GM12878 (cell line): Measurements from ENCODE around the gene ANAPC16. TPM values are rescaled to one million over a fixed set of nuclear protein-coding genes. Genes with fewer than 3 reads are reported as not detected.

Source experiments
- ATAC-seq: fragments of 200-7000 bp; cut with Tn5 transposase; 3 replicates; pipeline ENCODE4 v1.9.1; 2020; ENCODE audit warnings: mild to moderate bottlenecking, moderate library complexity
- BruUV-seq: library from RNA; stranded (reverse); fragments of 400-500 nt; replicated peaks from 2 replicates; lab custom pipeline; 2021; lab: Mats Ljungman, UMichigan
- CTCF ChIA-PET: fragments of 300-600 bp; sonication (Branson Sonifier 250); formaldehyde crosslinking; extraction: SDS; loops from one replicate; lab custom pipeline; 2021; ENCODE audit warnings: inconsistent platforms; lab: Yijun Ruan, JAX
- POLR2A ChIA-PET: fragments of 350-600 bp; formaldehyde crosslinking; extraction: SDS; loops from one replicate; lab custom pipeline; 2021; ENCODE audit warnings: inconsistent platforms; lab: Charles Lee
- RAD21 ChIA-PET: fragments of 300-600 bp; sonication (Branson Sonifier 250); formaldehyde crosslinking; loops from one replicate; lab custom pipeline; 2023; ENCODE audit warnings: antibody characterized with exemption; ENCODE audit not compliant: unreplicated experiment; lab: Charles Lee
- SMC1A ChIA-PET: fragments of 300-600 bp; sonication (Branson Sonifier 250); formaldehyde crosslinking; loops from one replicate; lab custom pipeline; 2023; ENCODE audit not compliant: unreplicated experiment, uncharacterized antibody; lab: Charles Lee
- DNase-seq: peaks from one replicate; pipeline ENCODE4 v3.0.0-alpha.2; 2011; ENCODE audit warnings: low read depth, low spot score
- FAIRE-seq: peaks from 3 replicates; lab custom pipeline; 2011; peaks lifted over from hg19 to GRCh38; lab: Jason Lieb, UNC
- H2AFZ ChIP-seq: 2 replicates; pipeline ENCODE4 v1.6.0; 2011; ENCODE audit warnings: low read depth, low read length, control low read depth; ENCODE audit not compliant: control insufficient read depth
- H3K27ac ChIP-seq: 2 replicates; pipeline ENCODE4 v1.5.1; 2011; ENCODE audit warnings: control low read depth; ENCODE audit not compliant: control insufficient read depth, insufficient read depth
- H3K27me3 ChIP-seq, 2 experiments: replicated peaks in 1 of 2; 2 replicates each; pipeline versions ENCODE4 v1.6.0 to v1.6.1; 2011; ENCODE audit warnings: low read length in 1 of 2; ENCODE audit not compliant: control insufficient read depth in 2 of 2, insufficient read depth in 2 of 2
- H3K36me3 ChIP-seq, 2 experiments: 2 replicates each; pipeline ENCODE4 v1.5.1; 2011; ENCODE audit warnings: low read length in 1 of 2; ENCODE audit not compliant: control insufficient read depth in 2 of 2, insufficient read depth in 2 of 2
- H3K4me1 ChIP-seq: 2 replicates; pipeline ENCODE4 v1.6.1; 2011; ENCODE audit warnings: mild to moderate bottlenecking, low read length, moderate library complexity, mixed read lengths; ENCODE audit not compliant: control insufficient read depth, insufficient read depth
- H3K4me2 ChIP-seq: 2 replicates; pipeline ENCODE4 v1.6.0; 2011; ENCODE audit warnings: control low read depth; ENCODE audit not compliant: control insufficient read depth, insufficient read depth
- H3K4me3 ChIP-seq: fragments of 200-600 bp; sonication (generic); 2 replicates; pipeline ENCODE4 v1.5.1; 2016
- H3K79me2 ChIP-seq: 2 replicates; pipeline ENCODE4 v1.6.0; 2011; ENCODE audit warnings: low read length; ENCODE audit not compliant: control insufficient read depth, insufficient read depth
- H3K9ac ChIP-seq: 2 replicates; pipeline ENCODE4 v1.8.0; 2011; ENCODE audit warnings: low read length, control low read depth, mixed read lengths; ENCODE audit not compliant: control insufficient read depth, insufficient read depth
- H3K9me3 ChIP-seq: replicated peaks from 3 replicates; pipeline ENCODE4 v1.5.1; 2011; ENCODE audit warnings: mild to moderate bottlenecking, low read length; ENCODE audit not compliant: control insufficient read depth, insufficient read depth
- H4K20me1 ChIP-seq: 2 replicates; pipeline ENCODE4 v1.6.0; 2011; ENCODE audit not compliant: control insufficient read depth, insufficient read depth
- BCLAF1 ChIP-seq: fragments of 450-650 bp; IDR thresholded peaks from 2 replicates; pipeline ENCODE4 v1.6.1; 2017; ENCODE audit warnings: antibody characterized with exemption, mild to moderate bottlenecking, moderate library complexity
- GABPA ChIP-seq: IDR thresholded peaks from 2 replicates; pipeline ENCODE4 v1.6.1; 2014; ENCODE audit warnings: antibody characterized with exemption, low read depth, mild to moderate bottlenecking, inconsistent platforms
- IKZF2 ChIP-seq, 2 experiments: fragments of 450-650 bp; IDR thresholded peaks; 2 replicates each; pipeline ENCODE4 v1.6.1; 2017; ENCODE audit warnings: mild to moderate bottlenecking in 2 of 2, moderate library complexity in 2 of 2
- MLLT1 ChIP-seq: fragments of 450-650 bp; IDR thresholded peaks from 2 replicates; pipeline ENCODE4 v1.6.1; 2016; ENCODE audit warnings: mild to moderate bottlenecking
- ZNF207 ChIP-seq: fragments of 450-650 bp; IDR thresholded peaks from 2 replicates; pipeline ENCODE4 v1.6.1; 2014; ENCODE audit warnings: antibody characterized with exemption, mild to moderate bottlenecking, borderline replicate concordance
- ZNF384 ChIP-seq: IDR thresholded peaks from 2 replicates; pipeline ENCODE4 v1.6.1; 2012; ENCODE audit warnings: low read depth, mild to moderate bottlenecking, low read length, improper control_type of control experiment, borderline replicate concordance
- WGBS: methylation state at CpG from one replicate; pipeline ENCODE4 v1.1.6; 2016; ENCODE audit warnings: low lambda C conversion rate; ENCODE audit not compliant: insufficient replicate concordance, insufficient coverage; ENCODE audit errors: missing lambda C conversion rate; 5-methylcytosine and 5-hydroxymethylcytosine counted together
- in situ Hi-C: fragments of 300-500 bp; cut with MboI; formaldehyde crosslinking; loops from 9 replicates; pipeline ENCODE4 v1.14.3; 2018; ENCODE audit warnings: mixed read lengths
- intact Hi-C: fragments of 100-400 bp; cut with micrococcal nuclease; formaldehyde crosslinking; loops from one replicate; pipeline ENCODE4 v1.14.2; 2022; ENCODE audit not compliant: unreplicated experiment
- polyA plus RNA-seq, 11 experiments: library from polyadenylated mRNA; depleted of rRNA in 4 of 11; unstranded in 6 of 11; stranded (reverse) in 5 of 11; fragments of >200 nt; fragmentation: Nextera tagmentation in 4 of 11; fragmentation: Illumina TruSeq in 1 of 11; extraction: Ambion mirVana in 4 of 11; extraction: Trizol in 1 of 11; gene quantifications; 1 replicate in 1 of 11; 2 replicates in 10 of 11; pipeline versions ENCODE4 v1.2.1 to v1.2.3, GENCODE V29; 2011 to 2016; ENCODE audit warnings: inconsistent platforms in 2 of 11, missing spikeins in 2 of 11, low read depth in 1 of 11
- total RNA-seq, 4 experiments: library from RNA; depleted of rRNA in 3 of 4; stranded (reverse); fragments of >200 nt in 3 of 4; fragmentation: Illumina TruSeq in 1 of 4; extraction: Trizol in 1 of 4; gene quantifications; 2 replicates each; pipeline versions ENCODE4 v1.2.1 to v1.2.3, GENCODE V29; 2013 to 2021

Gene ANAPC16
- total and polyA plus RNA-seq, 10 of the 15 experiments (the other 5 are each of a cell fraction or from before 2014, with no cell fraction given): 66.9 to 208 (median 134) TPM

- WGBS: 98% methylated on average over 4 of the region's 4 CpGs
- CTCF ChIA-PET: no interaction called here
- Histone ChIP-seq H3K9ac (no peak overlapping the region), H3K9me3 (no peaks in the 10 kb centered on the region; the same call in 2 of the 3 replicates), H3K4me2 (no peak overlapping the region), H3K27ac (no peak overlapping the region), H3K36me3 (no peaks in the 10 kb centered on the region; a peak in 1 of 4 replicates), H3K79me2 (no peaks in the 10 kb centered on the region), H3K27me3 (no peaks in the 10 kb centered on the region), H3K4me3 (no peak overlapping the region), H2AFZ (no peak overlapping the region), H4K20me1 (no peaks in the 10 kb centered on the region), H3K4me1 (peaks cover 29% of the 10 kb centered on the region)
- DNase-seq: no peak
- BruUV-seq: no TSS peak
- no peak for FAIRE-seq
- in situ Hi-C loops (no loop called here), intact Hi-C loops (loop anchor here (5.0 kb wide), 1 partner anchor 47 kb away; the partner anchor contains the start of genes ANAPC16 and ASCC1)
- no peak for ATAC-seq
- TF ChIP-seq IKZF2 (IDR thresholded peaks at IDR 0.05) (no peak), GABPA (no peak), ZNF207 (no peak), BCLAF1 (no peak), ZNF384 (no peak), MLLT1 (no peak)
- RAD21 ChIA-PET: no interaction called here
- SMC1A ChIA-PET: no interaction called here
- POLR2A ChIA-PET: no interaction called here
Observed at GRCh38 chr10:72170733-72171132, 45.1 kb upstream of the ANAPC16 start.
